CD4-positive, alpha-beta memory T cell (primary cell): ENCODE measurements around the gene SLC25A20. TPM values are rescaled to one million over a fixed set of nuclear protein-coding genes. Genes with fewer than 3 reads are reported as not detected.
"Not testable (repeated sequence)": the region's sequence is repeated elsewhere in the genome, so short reads cannot be mapped to it uniquely, and the experiment has no call there.

ENCODE experiments used
- CTCF ChIA-PET: fragments of 350-600 bp; sonication (Branson Sonifier 250); formaldehyde crosslinking; loops from one replicate; lab custom pipeline; 2021; ENCODE audit warnings: inconsistent platforms; ENCODE audit not compliant: partially characterized antibody; lab: Charles Lee
- POLR2A ChIA-PET: fragments of 350-600 bp; sonication (Branson Sonifier 250); formaldehyde crosslinking; loops from one replicate; lab custom pipeline; 2021; ENCODE audit not compliant: partially characterized antibody; lab: Charles Lee
- DNase-seq, 5 donors: peaks; one replicate each; pipeline versions ENCODE4 v3.0.0 to v3.0.0-alpha.2; 2020 to 2022; ENCODE audit warnings: mixed read lengths in 1 of 5
- H3K27ac ChIP-seq: one replicate; pipeline ENCODE4 v1.7.0; 2013; ENCODE audit warnings: low read depth, low read length
- H3K27me3 ChIP-seq: 2 replicates; pipeline ENCODE4 v1.7.0; 2013; ENCODE audit warnings: mild to moderate bottlenecking, low read length, moderate library complexity; ENCODE audit not compliant: insufficient read depth
- H3K36me3 ChIP-seq: 2 replicates; pipeline ENCODE4 v1.7.0; 2013; ENCODE audit warnings: mild to moderate bottlenecking, low read length, moderate library complexity; ENCODE audit not compliant: insufficient read depth
- H3K4me1 ChIP-seq: 2 replicates; pipeline ENCODE4 v1.7.0; 2013; ENCODE audit warnings: mild to moderate bottlenecking, low read length, moderate library complexity; ENCODE audit not compliant: insufficient read depth
- H3K4me3 ChIP-seq, 2 donors: one replicate each; pipeline ENCODE4 v1.7.0; 2013; ENCODE audit warnings: low read length in 2 of 2, mild to moderate bottlenecking in 1 of 2
- H3K9me3 ChIP-seq, 2 donors: one replicate each; pipeline ENCODE4 v1.7.0; 2013; ENCODE audit warnings: low read length in 2 of 2, control low read depth in 1 of 2; ENCODE audit not compliant: control insufficient read depth in 1 of 2
- H3K27ac Mint-ChIP-seq, 7 donors: one replicate each; pipeline ENCODE4 v1.8.0; 2020 to 2021; ENCODE audit warnings: mixed read lengths in 7 of 7, mild to moderate bottlenecking in 6 of 7, inconsistent platforms in 3 of 7, moderate library complexity in 3 of 7
- H3K27me3 Mint-ChIP-seq, 2 donors: one replicate each; pipeline ENCODE4 v1.8.0; 2020 to 2021; ENCODE audit warnings: mixed read lengths in 2 of 2
- H3K36me3 Mint-ChIP-seq, 2 donors: one replicate each; pipeline ENCODE4 v1.8.0; 2020 to 2021; ENCODE audit warnings: mixed read lengths in 2 of 2, inconsistent platforms in 1 of 2, mild to moderate bottlenecking in 1 of 2
- H3K4me1 Mint-ChIP-seq, 4 donors: one replicate each; pipeline ENCODE4 v1.8.0; 2020 to 2021; ENCODE audit warnings: mixed read lengths in 4 of 4, mild to moderate bottlenecking in 1 of 4
- H3K4me3 Mint-ChIP-seq, 8 donors: one replicate each; pipeline ENCODE4 v1.8.0; 2020 to 2021; ENCODE audit warnings: mixed read lengths in 8 of 8, mild to moderate bottlenecking in 7 of 8, moderate library complexity in 6 of 8, inconsistent platforms in 3 of 8
- H3K9me3 Mint-ChIP-seq, 8 donors: one replicate each; pipeline ENCODE4 v1.8.0; 2020 to 2021; ENCODE audit warnings: mixed read lengths in 8 of 8, mild to moderate bottlenecking in 5 of 8, inconsistent platforms in 3 of 8, moderate library complexity in 1 of 8
- intact Hi-C: fragments of 100-400 bp; cut with micrococcal nuclease; formaldehyde crosslinking; loops from one replicate; pipeline ENCODE4 v1.15.1; 2023
- polyA plus RNA-seq, 2 donors: library from polyadenylated mRNA; unstranded; fragments of 300-500 nt; fragmentation: Illumina TruSeq; gene quantifications; one replicate each; pipeline ENCODE4 v1.2.3, GENCODE V29; 2021
- total RNA-seq, 2 experiments: library from RNA; stranded (reverse); gene quantifications; one replicate each; pipeline ENCODE4 v1.2.3, GENCODE V29; 2021

The SLC25A20 gene
- total and polyA plus RNA-seq, 4 experiments from 2014 or later, result 12.7 to 67.6 (median 20.5) TPM

DNA sequence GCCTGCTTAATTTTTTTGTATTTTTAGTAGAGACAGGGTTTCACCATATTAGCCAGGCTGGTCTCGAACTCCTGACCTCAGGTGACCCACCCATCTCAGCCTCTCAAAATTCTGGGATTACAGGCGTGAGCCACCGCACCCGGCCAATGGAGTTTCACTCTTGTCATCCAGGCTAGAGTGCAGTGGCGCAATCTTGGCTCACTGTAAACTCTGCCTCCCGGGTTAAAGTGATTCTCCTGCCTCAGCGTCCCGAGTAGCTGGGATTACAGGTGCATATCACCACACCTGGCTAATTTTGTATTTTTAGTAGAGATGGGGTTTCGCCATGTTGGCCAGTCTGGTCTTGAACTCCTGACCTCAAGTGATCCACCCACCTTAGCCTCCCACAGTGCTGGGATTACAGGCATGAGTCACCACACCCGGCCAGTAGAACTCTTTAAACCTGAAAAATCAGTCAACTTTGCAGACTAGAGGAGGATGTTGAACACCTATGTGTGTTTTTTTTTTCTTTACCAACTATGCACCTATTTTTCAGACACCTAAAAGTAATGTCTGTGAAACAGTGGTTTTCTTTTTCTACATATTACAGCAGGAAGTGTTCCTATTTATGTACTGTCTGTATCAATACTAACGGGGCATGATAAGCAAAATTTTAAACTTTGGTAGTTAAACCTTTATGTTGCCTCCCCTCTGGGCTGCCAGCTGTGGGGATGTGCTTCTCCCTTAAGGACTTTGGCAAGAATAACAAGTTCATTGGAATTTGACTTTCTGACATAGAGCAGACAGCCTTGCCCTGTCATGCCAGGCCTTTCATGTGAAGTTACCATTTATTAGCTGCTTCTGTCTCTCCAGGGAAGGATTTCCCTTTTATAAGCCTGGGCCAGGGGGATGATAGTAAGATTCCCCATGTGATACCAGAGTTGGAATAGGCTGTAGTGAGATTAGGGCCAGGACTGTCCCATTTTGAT, 28.0 kb upstream of the SLC25A20 start:
- peaks cover 42% of the 10 kb centered on the region for H3K36me3 ChIP-seq
- peaks cover 0 to 1% (median 0%) of the 10 kb centered on the region in 8 donors for H3K9me3 Mint-ChIP-seq
- no peak for DNase-seq
- ChIA-PET CTCF (interaction anchor here (1.2 kb wide), 1 partner anchor 80 kb away, joined by 3 read pairs; the partner anchor contains the start of gene WDR6), POLR2A (interaction anchor here (4.5 kb wide), 1 partner anchor 8 kb away, joined by 22 read pairs; the partner anchor contains the start of gene ARIH2)
- H3K27ac ChIP-seq, result no peak overlapping the region
- peaks cover 38 to 55% (median 45%) of the 10 kb centered on the region in 4 donors for H3K4me1 Mint-ChIP-seq
- H3K4me3 ChIP-seq, result no peak overlapping the region
- peaks cover 38 to 58% of the 10 kb centered on the region in 2 donors for H3K36me3 Mint-ChIP-seq
- peak overlapping the region in 6 of 8 donors; percentile 11 to 71 (median 42) for H3K4me3 Mint-ChIP-seq
- intact Hi-C loops, result no loop called here
- peak overlapping the region in 5 of 7 donors; percentile 18 to 84 (median 69) for H3K27ac Mint-ChIP-seq
- no peaks in the 10 kb centered on the region for H3K27me3 ChIP-seq
- no peaks in the 10 kb centered on the region for H3K27me3 Mint-ChIP-seq
- peaks cover 52% of the 10 kb centered on the region for H3K4me1 ChIP-seq
- H3K9me3 ChIP-seq, result no peaks in the 10 kb centered on the region

DNA sequence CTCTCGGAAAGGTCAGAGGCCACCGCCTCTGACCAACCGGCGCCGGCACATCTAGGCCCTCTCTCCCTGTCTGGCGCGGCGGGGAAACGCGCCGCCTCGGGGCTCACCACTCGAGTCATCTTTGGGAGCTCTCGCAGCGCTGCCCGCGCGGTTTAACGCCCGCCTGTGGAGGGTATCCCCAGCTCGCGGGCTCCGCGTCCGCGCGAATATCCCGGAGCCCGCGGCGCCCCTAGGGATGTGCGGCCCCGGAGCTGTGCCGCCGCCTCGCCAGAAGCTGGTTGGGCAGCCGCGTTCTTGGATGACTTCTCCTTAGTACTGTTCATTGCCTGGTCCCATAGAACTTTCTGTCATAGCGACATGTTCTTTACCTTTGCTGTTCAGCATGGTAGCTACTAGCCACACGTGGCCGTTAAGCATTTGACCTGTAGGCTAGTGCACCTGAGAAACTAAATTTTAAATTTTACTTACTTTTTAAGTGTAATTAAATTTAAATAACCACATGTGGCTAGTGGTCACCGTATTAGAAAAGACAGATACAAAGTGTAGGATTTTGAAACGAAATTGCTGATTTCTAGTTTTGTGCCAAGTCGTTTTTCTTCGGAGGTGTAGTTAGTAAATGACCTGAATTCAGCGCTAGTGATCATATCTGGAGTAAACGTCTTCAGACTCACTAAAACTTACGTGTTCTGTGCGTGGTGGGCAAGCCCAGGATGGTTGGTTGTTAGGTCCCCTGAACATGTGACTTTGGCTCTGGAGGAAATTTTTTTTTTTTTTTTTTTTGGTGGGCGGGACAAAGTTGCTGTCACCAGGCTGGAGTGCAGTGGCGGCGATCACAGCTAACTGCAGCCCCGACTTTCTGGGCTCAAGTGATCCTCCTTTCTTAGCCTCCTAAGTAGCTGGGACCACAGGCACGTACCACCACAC, 20.8 kb upstream of the SLC25A20 start:
- ChIA-PET CTCF (interaction anchor here (0.9 to 7.6 kb wide), 9 partner anchors 8 to 203 kb away, joined by 3 to 45 read pairs (median 3); partner anchors contain the start of gene SLC25A20), POLR2A (interaction anchor here (0.6 to 3.1 kb wide), 23 partner anchors 10 to 480 kb away, joined by 3 to 93 read pairs (median 4); partner anchors contain the start of genes CCDC51, IMPDH2, NCKIPSD and NDUFAF3)
- H3K36me3 Mint-ChIP-seq, result peaks cover 0 to 22% of the 10 kb centered on the region in 2 donors

DNA sequence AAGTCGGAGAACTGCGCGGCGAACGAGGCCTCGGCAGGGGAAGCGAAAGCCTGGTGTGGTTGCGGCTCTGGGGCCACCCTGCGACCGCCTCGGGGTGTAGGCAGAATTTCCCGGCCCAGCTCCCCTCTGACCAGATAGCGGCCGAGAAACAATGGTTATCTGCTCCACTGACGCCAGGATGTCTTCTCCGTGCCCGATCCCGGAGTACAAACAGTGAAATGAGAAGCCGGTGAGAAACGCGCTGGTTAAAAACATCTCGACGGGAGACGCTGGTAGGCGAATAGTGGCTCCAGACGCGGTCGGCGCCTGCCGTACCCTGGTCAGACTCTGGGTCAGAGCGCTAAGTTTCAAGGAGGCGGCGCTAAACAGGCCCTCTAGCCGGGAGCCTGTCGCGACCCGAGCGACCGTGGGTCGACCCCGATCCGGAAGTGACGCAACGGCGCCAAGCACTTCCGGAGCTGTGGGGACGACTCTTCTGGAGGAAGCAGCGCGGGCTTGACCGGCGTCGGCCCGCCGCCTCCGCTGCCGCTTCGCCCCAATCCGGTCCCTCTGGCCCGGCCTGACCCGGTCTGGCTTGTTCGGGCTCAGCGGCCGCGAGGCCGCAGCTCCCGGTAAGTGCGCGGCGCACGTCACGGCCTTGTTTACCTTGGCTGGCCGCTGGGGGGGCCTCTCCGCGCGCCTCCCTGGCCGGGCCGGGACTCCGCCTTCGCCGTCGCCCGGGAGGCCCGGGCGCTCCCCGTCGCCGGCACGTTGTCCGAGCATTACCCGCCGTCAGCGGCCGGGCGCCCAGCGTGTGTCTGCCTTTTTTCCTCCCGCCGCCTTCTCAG, 19.9 kb upstream of the SLC25A20 start, which contains the start of gene ARIH2:
Gene ARIH2, plus strand, starts transcription at position 455 of the 827 bp plus-strand sequence. CDS start 8,717 bp downstream, outside the sequence.
- DNase-seq, result peak; percentile 87 to 90 (median 88)
- no peaks in the 10 kb centered on the region for H3K9me3 ChIP-seq
- Mint-ChIP-seq H3K4me3 (peak within 1 kb of the TSS; percentile 89 to 97 (median 95)), H3K4me1 (peaks cover 11 to 37% (median 23%) of the 10 kb centered on the region in 4 donors), H3K27me3 (no peaks in the 10 kb centered on the region), H3K36me3 (peaks cover 0 to 18% of the 10 kb centered on the region in 2 donors), H3K27ac (peak within 1 kb of the TSS; percentile 97 to 100 (median 98)), H3K9me3 (no peaks in the 10 kb centered on the region)
- POLR2A ChIA-PET, result interaction anchor here (0.5 to 3.1 kb wide), 25 partner anchors 11 to 1037 kb away, joined by 3 to 93 read pairs (median 4); partner anchors contain the start of genes CCDC51, IMPDH2, IP6K2 and NCKIPSD
- intact Hi-C loops, result loop anchor here (1.0 to 10.0 kb wide), 5 partner anchors 20 to 234 kb away; partner anchors contain the start of genes IP6K2, NCKIPSD, PRKAR2A and SLC25A20
- CTCF ChIA-PET, result interaction anchor here (0.9 to 7.6 kb wide), 8 partner anchors 8 to 179 kb away, joined by 3 to 45 read pairs (median 4); partner anchors contain the start of gene SLC25A20
- peak within 1 kb of the TSS; percentile 81 to 96 for H3K4me3 ChIP-seq
- H3K4me1 ChIP-seq, result peaks cover 29% of the 10 kb centered on the region
- H3K27ac ChIP-seq, result peak within 1 kb of the TSS; percentile 93
- no peaks in the 10 kb centered on the region for H3K27me3 ChIP-seq
- H3K36me3 ChIP-seq, result peaks cover 10% of the 10 kb centered on the region

More for the DNA sequence above, 20.8 kb upstream of the SLC25A20 start:
- DNase-seq, result peak; percentile 60 to 78 (median 68)
- Histone ChIP-seq H3K4me1 (peaks cover 29% of the 10 kb centered on the region), H3K36me3 (peaks cover 10% of the 10 kb centered on the region), H3K9me3 (no peaks in the 10 kb centered on the region), H3K4me3 (peak overlapping the region; percentile 81 to 96), H3K27ac (peak overlapping the region; percentile 93), H3K27me3 (no peaks in the 10 kb centered on the region)
- Mint-ChIP-seq H3K27me3 (no peaks in the 10 kb centered on the region), H3K27ac (peak overlapping the region; percentile 96 to 100 (median 98)), H3K4me3 (peak overlapping the region; percentile 89 to 97 (median 94)), H3K9me3 (no peaks in the 10 kb centered on the region), H3K4me1 (peaks cover 11 to 37% (median 25%) of the 10 kb centered on the region in 4 donors)
- intact Hi-C loops, result loop anchor here (1.0 to 10.0 kb wide), 2 partner anchors 182 to 235 kb away; partner anchors contain the start of gene NCKIPSD

DNA sequence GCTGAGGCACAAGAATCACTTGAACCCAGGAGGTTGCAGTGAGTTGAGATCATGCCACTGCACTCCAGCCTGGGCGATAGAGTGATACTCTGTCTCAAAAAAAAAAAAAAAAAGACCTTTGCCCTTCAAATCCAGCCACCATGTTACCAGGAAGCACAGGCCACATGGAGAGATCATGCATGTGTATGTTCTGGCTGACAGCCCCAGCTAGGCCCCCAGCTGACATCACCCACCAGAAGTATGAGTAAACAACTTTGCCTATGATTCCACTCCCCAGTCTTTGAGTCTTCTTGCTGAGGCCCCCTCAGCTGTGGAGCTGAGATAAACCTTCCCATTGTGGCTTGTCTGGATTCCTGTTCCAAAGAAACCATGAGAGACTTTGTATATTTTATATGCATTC, 16.6 kb upstream of the SLC25A20 start:
- no peaks in the 10 kb centered on the region for H3K27me3 ChIP-seq
- DNase-seq, result no peak
- H3K36me3 Mint-ChIP-seq, result peaks cover 0 to 13% of the 10 kb centered on the region in 2 donors
- H3K27ac ChIP-seq, result no peak overlapping the region
- peak overlapping the region in 6 of 7 donors; percentile 12 to 71 (median 54) for H3K27ac Mint-ChIP-seq
- peaks cover 7 to 27% (median 17%) of the 10 kb centered on the region in 4 donors for H3K4me1 Mint-ChIP-seq
- CTCF ChIA-PET, result interaction anchor here (7.6 kb wide), 1 partner anchor 17 kb away, joined by 45 read pairs; the partner anchor contains the start of gene SLC25A20
- peak overlapping the region in 1 of 8 donors; percentile 30 for H3K4me3 Mint-ChIP-seq
- H3K4me1 ChIP-seq, result peaks cover 14% of the 10 kb centered on the region
- no peaks in the 10 kb centered on the region for H3K27me3 Mint-ChIP-seq
- no peaks in the 10 kb centered on the region for H3K9me3 ChIP-seq
- intact Hi-C loops, result loop anchor here (10.0 kb wide), 1 partner anchor 230 kb away; the partner anchor contains the start of gene NCKIPSD
- H3K36me3 ChIP-seq, result no peaks in the 10 kb centered on the region
- POLR2A ChIA-PET, result no interaction called here
- H3K4me3 ChIP-seq, result no peak overlapping the region
- no peaks in the 10 kb centered on the region for H3K9me3 Mint-ChIP-seq

DNA sequence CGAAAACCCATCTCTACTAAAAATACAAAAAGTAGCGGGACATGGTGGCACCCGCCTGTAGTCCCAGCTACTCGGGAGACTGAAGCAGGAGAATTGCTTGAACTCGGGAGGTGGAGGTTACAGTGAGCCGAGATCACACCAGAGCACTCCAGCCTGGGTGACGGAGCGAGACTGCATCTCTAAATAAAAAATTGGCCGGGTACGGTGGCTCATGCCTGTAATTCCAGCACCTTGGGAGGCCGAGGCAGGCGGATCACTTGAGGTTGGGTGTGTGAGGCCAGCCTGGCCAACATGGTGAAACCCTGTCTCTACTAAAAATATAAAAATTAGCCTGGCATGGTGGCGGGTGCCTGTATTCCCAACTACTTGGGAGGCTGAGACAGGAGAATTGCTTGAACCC, 8.3 kb upstream of the SLC25A20 start:
- H3K36me3 ChIP-seq, CTCF ChIA-PET, H3K27me3 Mint-ChIP-seq, H3K4me3 Mint-ChIP-seq, DNase-seq, intact Hi-C loops, H3K27ac ChIP-seq, H3K36me3 Mint-ChIP-seq, H3K27me3 ChIP-seq, H3K27ac Mint-ChIP-seq, H3K9me3 ChIP-seq, H3K4me1 Mint-ChIP-seq, H3K9me3 Mint-ChIP-seq, H3K4me1 ChIP-seq, H3K4me3 ChIP-seq: not testable (repeated sequence)
- POLR2A ChIA-PET, result interaction anchor here (1.3 kb wide), 1 partner anchor 8 kb away, joined by 4 read pairs; the partner anchor contains the start of gene SLC25A20
